Measurements from ENCODE around the gene SYT15.

Gene SYT15

DNA sequence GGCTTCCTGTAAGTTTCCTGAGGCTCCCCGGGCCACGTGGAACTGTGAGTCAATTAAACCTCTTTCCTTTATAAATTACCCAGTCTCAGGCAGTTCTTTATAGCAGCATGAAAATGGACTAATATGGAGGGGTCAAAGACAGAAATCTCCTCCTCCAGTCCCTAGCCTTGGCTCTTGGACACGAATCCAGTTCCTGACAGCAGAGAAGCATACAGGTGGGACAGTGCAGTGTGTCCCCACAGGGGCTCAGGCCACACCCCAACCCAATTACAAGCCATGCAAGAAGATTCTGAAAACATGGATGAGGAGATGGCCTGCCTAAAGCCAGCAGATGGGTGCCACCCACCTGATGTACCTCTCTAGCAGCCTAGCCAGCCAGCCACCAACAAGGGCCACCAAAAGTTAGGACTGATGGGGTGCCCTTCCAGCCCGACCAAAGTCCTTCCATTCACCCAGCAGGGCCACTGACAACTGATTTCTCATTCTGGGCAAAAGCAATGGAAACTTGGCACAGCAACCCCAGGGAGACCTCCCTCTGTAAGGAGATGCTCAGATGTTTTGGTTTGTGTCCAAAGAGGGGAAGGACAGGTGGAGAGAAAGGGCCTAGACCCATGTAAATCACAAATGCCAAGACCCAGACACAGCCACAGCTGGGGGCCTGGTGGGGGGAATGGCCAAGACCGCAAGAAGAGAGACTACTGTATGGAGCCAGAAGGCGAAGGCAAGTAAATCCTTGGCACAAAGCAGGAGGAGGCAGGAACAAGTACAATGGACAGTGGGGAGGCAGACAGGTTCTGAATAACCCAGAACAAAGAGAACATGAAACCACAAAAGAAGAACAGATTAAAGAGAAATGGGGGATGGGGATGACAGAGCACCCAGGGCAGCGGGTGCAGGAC lies 36.1 kb upstream of the SYT15 start:
- FAIRE-seq (no peak), DNase-seq (ENCODE audit: insufficient read length, low spot score) (no peak)
- TF ChIP-seq, protein P1, sequence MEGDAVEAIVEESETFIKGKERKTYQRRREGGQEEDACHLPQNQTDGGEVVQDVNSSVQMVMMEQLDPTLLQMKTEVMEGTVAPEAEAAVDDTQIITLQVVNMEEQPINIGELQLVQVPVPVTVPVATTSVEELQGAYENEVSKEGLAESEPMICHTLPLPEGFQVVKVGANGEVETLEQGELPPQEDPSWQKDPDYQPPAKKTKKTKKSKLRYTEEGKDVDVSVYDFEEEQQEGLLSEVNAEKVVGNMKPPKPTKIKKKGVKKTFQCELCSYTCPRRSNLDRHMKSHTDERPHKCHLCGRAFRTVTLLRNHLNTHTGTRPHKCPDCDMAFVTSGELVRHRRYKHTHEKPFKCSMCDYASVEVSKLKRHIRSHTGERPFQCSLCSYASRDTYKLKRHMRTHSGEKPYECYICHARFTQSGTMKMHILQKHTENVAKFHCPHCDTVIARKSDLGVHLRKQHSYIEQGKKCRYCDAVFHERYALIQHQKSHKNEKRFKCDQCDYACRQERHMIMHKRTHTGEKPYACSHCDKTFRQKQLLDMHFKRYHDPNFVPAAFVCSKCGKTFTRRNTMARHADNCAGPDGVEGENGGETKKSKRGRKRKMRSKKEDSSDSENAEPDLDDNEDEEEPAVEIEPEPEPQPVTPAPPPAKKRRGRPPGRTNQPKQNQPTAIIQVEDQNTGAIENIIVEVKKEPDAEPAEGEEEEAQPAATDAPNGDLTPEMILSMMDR (IDR thresholded peaks at IDR 0.05; ENCODE audit: insufficient read depth, missing control alignments) = no peak

DNA sequence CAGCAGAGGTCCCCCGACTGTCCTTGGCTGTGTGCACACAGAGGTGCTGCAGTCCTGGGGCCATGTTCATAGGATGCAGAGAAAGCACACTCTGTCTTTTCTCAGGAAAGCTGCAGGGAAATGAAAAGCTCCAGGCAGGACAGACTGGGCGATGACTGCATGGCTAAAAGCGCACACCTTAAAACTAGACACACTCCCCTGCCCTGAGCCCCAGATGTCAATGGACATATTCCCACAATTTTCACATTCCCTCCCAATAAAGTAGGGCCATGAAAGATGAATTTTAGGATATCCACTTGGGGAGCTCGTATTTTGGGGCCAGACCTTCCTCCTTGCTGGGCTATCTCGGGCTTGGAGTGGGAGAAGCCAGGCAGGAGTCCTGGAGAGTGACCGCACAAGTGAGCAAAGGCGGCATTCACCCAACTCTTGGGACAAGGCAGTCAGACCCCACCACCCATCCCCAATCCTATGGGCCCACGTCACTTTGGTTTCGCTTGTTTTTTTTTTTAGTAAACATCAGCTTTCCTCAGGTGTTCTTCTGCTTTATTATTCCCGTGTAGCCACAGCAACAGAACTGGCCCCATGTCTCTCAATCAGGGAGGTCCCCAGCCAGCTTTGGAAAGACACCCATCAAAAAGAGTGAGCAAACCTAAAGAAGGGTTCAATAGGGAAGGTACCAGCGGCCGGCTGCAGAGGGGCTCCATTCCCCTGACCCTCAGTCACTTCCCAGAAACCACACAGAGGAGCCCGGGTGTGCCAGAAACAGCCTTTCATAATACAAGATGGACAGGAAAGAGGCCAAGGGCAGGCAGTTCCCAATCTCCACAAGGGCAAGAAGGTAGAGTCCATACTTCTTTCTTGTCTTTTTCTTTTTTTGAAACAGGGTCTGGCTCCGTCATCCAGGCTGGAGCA lies 35.2 kb upstream of the SYT15 start:
- TF ChIP-seq, protein P1 (IDR thresholded peaks at IDR 0.05; ENCODE audit: insufficient read depth, missing control alignments) = no peak
- FAIRE-seq (no peak), DNase-seq (ENCODE audit: insufficient read length, low spot score) (no peak)

DNA sequence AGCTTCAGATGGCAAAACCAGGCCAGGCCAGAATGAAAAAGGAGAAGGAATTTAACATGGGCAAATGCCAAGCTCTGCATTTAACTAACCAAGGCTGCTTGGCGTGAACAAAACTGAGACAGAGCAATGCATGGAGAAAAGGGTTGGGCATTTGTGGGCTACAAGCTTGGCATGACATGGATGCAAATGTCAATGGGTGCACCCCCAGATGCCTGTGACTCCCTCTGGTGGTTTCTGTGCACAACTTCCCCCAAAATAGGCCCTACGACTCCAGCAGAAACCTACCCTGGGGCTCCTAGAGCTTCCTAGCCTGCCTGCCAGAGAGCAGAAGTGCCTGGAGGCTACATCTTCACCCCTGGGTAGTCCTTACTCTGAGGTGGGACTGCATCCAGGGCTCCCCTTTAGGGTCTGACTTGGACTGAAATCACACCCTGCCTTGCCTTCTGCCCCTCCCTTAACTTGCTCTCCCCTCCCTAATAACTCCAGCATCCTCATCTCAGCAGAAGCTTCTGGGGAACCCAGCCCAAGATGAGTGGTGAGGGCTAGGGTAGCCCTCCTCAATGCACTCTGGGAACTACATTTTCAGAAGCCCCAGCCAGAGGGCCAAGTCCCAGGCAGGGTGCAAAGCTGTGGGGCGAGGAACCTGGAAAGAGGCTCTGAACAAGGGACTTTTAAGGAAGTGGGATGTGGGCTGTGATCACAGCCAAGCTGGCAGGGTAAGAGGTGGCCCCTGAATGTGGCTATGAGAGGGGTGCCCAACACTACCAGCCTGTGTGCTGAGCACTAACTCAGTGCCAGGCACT lies 33.7 kb upstream of the SYT15 start:
- no peak for FAIRE-seq
- DNase-seq (ENCODE audit: insufficient read length, low spot score) = no peak
- TF ChIP-seq, protein P1 (IDR thresholded peaks at IDR 0.05; ENCODE audit: insufficient read depth, missing control alignments) = no peak

DNA sequence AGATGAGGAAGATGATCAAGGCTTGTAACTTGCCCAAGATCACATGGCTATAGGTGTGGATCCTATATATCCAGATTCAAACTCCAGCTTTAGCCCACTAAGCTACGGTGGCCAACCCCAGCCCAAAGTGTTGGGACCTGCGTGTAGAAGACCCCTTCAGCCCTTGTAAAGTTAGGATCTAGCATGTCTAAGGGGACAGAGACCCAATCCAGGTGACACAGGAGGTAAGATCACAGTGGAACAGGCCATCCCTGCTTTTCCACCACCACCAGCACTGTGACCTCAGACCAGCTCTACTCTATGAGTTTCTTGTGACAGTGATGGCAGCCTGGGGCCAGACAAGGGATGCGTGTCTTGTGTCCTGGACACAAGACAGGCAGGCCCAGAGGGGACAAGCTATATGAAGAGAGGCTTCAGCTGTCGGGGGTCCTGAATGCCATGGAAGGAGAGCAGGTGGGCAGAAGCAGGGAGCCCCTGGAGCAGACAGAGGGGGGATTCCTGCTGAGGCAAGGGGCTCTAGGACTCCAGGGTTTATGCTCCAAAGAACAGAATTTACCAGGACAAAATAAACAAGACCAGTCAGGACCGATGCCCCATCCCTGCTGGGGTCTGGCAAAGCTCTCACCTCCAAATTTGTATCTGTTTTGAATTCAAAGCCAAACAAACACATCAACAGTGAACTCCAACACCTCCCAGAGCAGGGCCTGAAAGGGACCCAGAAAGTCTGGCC lies 32.9 kb upstream of the SYT15 start:
- FAIRE-seq (no peak), DNase-seq (ENCODE audit: insufficient read length, low spot score) (no peak)
- TF ChIP-seq, protein P1 (IDR thresholded peaks at IDR 0.05; ENCODE audit: insufficient read depth, missing control alignments) = no peak

DNA sequence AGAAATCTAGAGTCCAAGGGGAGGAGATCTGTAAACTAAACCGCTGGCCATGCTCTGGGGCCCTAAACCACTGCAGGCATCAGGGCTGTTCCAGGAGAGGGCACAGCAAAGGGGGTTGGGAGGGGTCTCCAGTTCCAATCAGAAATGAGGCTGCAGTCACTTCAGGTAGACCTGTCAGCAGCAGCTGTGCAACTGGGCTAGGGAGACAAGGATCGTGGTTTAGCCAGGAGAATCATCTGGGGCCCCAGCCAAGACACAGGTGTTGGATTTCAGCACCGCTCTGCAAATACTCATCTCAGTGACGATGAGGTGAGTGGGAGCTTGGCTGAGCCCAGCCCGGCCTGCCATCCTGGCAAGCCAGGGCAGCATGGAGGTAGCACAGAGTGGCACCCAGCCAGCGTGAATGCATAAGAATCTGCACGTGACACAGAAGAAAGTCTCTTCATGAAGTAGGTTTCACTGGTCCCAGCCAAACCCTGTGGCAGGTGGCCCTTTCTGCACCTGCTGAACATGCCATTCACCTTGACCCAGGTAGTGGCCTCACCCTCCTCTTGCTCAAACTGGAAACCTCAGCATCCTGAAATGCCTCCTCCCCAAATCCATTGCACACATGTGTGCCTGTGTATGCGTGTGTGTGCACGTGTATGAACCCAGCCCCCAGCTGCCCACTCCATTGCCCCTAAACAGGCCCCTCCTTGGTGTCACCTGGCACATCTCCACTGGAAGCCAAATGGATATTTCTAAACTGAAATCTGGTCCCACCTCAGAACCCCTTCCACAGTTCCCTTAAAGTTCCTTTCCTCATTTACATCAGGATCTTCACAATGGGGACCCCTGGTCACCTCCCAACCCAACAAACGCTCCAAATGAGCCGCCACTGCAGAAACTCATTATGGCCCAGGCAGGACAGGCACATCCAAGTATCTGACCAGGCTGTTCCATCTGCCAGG lies 32.1 kb upstream of the SYT15 start:
- no peak for DNase-seq (ENCODE audit: insufficient read length, low spot score)
- TF ChIP-seq, protein P1 (IDR thresholded peaks at IDR 0.05; ENCODE audit: insufficient read depth, missing control alignments) = no peak
- FAIRE-seq = no peak

All from D721Med (cell line).